HL-60 (cell line): Measurements from ENCODE around the gene CCDC6.

Experiments
- DNase-seq, 2 experiments: peaks; one replicate each; pipeline ENCODE4 v3.0.0-alpha.2; 2010 to 2020; ENCODE audit warnings: low read depth in 1 of 2, low spot score in 1 of 2
- H3K27ac ChIP-seq: fragments of 250-450 bp; sonication (Bioruptor Pico); replicated peaks from 2 replicates; pipeline ENCODE4 v1.5.1; 2020; ENCODE audit warnings: mild to moderate bottlenecking, moderate library complexity
- H3K27me3 ChIP-seq: fragments of 250-450 bp; sonication (Bioruptor Pico); 2 replicates; pipeline ENCODE4 v1.5.1; 2021; ENCODE audit warnings: mild to moderate bottlenecking, moderate library complexity; ENCODE audit not compliant: insufficient read depth, poor library complexity, severe bottlenecking
- H3K4me3 ChIP-seq: replicated peaks from 2 replicates; pipeline ENCODE4 v1.5.1; 2011; ENCODE audit warnings: mild to moderate bottlenecking, control low read depth, low read length; ENCODE audit not compliant: insufficient read depth
- CTCF ChIP-seq: IDR thresholded peaks from one replicate; pipeline ENCODE4 v1.5.1; 2011; ENCODE audit warnings: low read length, control low read depth, inconsistent platforms; ENCODE audit not compliant: insufficient read depth
- GABPA ChIP-seq: IDR thresholded peaks from 2 replicates; pipeline ENCODE4 v1.6.1; 2012; ENCODE audit warnings: low read depth
- POLR2AphosphoS5 ChIP-seq: IDR thresholded peaks from 2 replicates; pipeline ENCODE4 v1.6.1; 2012; ENCODE audit warnings: low read depth
- REST ChIP-seq: IDR thresholded peaks from 2 replicates; pipeline ENCODE4 v1.6.1; 2012; ENCODE audit warnings: low read depth; ENCODE audit not compliant: insufficient replicate concordance
- SPI1 ChIP-seq: IDR thresholded peaks from 2 replicates; pipeline ENCODE4 v1.6.1; 2012; ENCODE audit warnings: low read depth, mild to moderate bottlenecking, borderline replicate concordance

Gene CCDC6

GRCh38 chr10:59823751-59824150, 82.6 kb downstream of the CCDC6 start:
- Histone ChIP-seq H3K27ac (no peak overlapping the region), H3K4me3 (no peak overlapping the region), H3K27me3 (no peaks in the 10 kb centered on the region)
- no peak for TF ChIP-seq GABPA
- no peak for TF ChIP-seq REST
- TF ChIP-seq POLR2AphosphoS5: no peak
- no peak for TF ChIP-seq SPI1
- no peak for TF ChIP-seq CTCF
- no peak for DNase-seq

GRCh38 chr10:59823111-59823510, 83.2 kb downstream of the CCDC6 start:
- Histone ChIP-seq H3K27me3 (no peaks in the 10 kb centered on the region), H3K4me3 (no peak overlapping the region), H3K27ac (no peak overlapping the region)
- DNase-seq: no peak
- TF ChIP-seq CTCF: no peak
- TF ChIP-seq POLR2AphosphoS5: no peak
- no peak for TF ChIP-seq GABPA
- no peak for TF ChIP-seq SPI1
- no peak for TF ChIP-seq REST

- Histone ChIP-seq H3K27me3 (no peaks in the 10 kb centered on the region), H3K4me3 (no peak overlapping the region), H3K27ac (no peak overlapping the region)
- TF ChIP-seq POLR2AphosphoS5: no peak
- TF ChIP-seq REST: no peak
- TF ChIP-seq SPI1: no peak
- no peak for TF ChIP-seq CTCF
- TF ChIP-seq GABPA: no peak
- DNase-seq: no peak
Measured at GRCh38 chr10:59820471-59820870, 85.9 kb downstream of the CCDC6 start.
